Left ventricle myocardium inferior (tissue), 1 donor: ENCODE data around the gene ARHGAP31. TPM values are rescaled to one million over a fixed set of nuclear protein-coding genes. Genes with fewer than 3 reads are reported as not detected.
A peak's percentile ranks its signal among the peaks of the same experiment; 100 is the strongest.
"Not testable (repeated sequence)": the region's sequence is repeated elsewhere in the genome, so short reads cannot be mapped to it uniquely, and the experiment has no call there.

Experiments used
- DNase-seq: peaks from one replicate; pipeline ENCODE4 v3.0.0-alpha.2; 2020
- H3K27ac ChIP-seq: fragments of 200-600 bp; replicated peaks from 2 replicates; pipeline ENCODE4 v1.8.0; 2021
- H3K27me3 ChIP-seq: fragments of 200-600 bp; 2 replicates; pipeline ENCODE4 v1.8.0; 2021; ENCODE audit warnings: low read depth
- H3K36me3 ChIP-seq: fragments of 200-600 bp; 2 replicates; pipeline ENCODE4 v1.8.0; 2021
- H3K4me1 ChIP-seq: fragments of 200-600 bp; 2 replicates; pipeline ENCODE4 v1.8.0; 2021
- H3K4me3 ChIP-seq: fragments of 200-600 bp; 2 replicates; pipeline ENCODE4 v1.8.0; 2021; ENCODE audit warnings: mild to moderate bottlenecking, moderate library complexity
- H3K9me3 ChIP-seq: fragments of 200-600 bp; replicated peaks from 2 replicates; pipeline ENCODE4 v1.8.0; 2021
- intact Hi-C: fragments of 100-400 bp; cut with micrococcal nuclease; formaldehyde crosslinking; loops from one replicate; pipeline ENCODE4 v1.11.0; 2022
- total RNA-seq: library from RNA; stranded (reverse); fragmentation: NEBNext Ultra II Directional; extraction: Animal tissue kit (Norgen Biotek cat#: 25700); gene quantifications from one replicate; pipeline ENCODE4 v1.2.1, GENCODE V29; 2021
- TF ChIP-seq, protein P1 (sequence below): fragments of 200-600 bp; IDR thresholded peaks from 2 replicates; pipeline ENCODE4 v1.8.0; 2021; ENCODE audit warnings: antibody characterized with exemption, mild to moderate bottlenecking, borderline replicate concordance
- donor health status: DM: no; HTN: yes; CAD: no; lungs with severe emphysema.

ARHGAP31 gene
- total RNA-seq, 1 donor from 2014 or later, result 38.0 TPM

DNA sequence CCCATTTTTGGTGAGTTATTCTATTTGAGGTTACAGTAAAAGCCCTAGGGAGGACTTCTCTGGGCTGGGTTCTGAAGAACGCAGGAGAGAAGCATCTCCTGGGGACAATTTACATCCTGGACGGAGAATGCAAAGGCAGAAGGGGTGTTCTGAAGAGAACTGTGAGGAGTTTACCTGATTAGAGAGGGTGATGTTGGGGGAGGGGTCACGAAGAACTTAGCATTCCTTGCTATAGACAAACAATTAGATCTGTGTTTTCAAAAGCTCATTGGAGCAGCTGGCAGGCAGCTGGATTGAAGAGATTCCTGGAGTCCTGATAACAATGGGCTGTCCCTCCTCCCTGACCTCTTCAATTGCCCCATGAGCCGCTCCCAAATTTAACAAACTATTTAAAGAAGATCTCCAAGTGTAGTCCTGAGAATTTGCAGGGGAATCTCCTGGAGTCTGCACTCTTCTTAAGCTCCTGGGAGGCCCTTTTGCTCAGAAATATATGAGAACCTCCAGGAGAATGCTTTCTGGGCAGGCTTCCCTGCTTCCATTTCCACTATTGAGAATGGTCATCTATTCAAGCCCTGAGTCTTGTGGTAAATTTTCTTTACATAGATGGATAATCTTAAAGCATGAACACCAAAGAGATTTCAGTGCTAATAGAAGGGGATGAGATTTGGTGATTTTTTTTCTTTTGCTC, 55.3 kb downstream of the ARHGAP31 start:
- TF ChIP-seq, protein P1, sequence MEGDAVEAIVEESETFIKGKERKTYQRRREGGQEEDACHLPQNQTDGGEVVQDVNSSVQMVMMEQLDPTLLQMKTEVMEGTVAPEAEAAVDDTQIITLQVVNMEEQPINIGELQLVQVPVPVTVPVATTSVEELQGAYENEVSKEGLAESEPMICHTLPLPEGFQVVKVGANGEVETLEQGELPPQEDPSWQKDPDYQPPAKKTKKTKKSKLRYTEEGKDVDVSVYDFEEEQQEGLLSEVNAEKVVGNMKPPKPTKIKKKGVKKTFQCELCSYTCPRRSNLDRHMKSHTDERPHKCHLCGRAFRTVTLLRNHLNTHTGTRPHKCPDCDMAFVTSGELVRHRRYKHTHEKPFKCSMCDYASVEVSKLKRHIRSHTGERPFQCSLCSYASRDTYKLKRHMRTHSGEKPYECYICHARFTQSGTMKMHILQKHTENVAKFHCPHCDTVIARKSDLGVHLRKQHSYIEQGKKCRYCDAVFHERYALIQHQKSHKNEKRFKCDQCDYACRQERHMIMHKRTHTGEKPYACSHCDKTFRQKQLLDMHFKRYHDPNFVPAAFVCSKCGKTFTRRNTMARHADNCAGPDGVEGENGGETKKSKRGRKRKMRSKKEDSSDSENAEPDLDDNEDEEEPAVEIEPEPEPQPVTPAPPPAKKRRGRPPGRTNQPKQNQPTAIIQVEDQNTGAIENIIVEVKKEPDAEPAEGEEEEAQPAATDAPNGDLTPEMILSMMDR, result no peak
- H3K27ac ChIP-seq, result peak overlapping the region; percentile 83
- H3K27me3 ChIP-seq, result no peaks in the 10 kb centered on the region
- no peaks in the 10 kb centered on the region for H3K36me3 ChIP-seq
- H3K4me1 ChIP-seq, result peaks cover 96% of the 10 kb centered on the region
- H3K9me3 ChIP-seq, result no peaks in the 10 kb centered on the region
- H3K4me3 ChIP-seq, result peak overlapping the region; percentile 20
- no peak for DNase-seq
- intact Hi-C loops, result loop anchor here (10.0 kb wide), 1 partner anchor 55 kb away; the partner anchor contains the start of gene ARHGAP31

DNA sequence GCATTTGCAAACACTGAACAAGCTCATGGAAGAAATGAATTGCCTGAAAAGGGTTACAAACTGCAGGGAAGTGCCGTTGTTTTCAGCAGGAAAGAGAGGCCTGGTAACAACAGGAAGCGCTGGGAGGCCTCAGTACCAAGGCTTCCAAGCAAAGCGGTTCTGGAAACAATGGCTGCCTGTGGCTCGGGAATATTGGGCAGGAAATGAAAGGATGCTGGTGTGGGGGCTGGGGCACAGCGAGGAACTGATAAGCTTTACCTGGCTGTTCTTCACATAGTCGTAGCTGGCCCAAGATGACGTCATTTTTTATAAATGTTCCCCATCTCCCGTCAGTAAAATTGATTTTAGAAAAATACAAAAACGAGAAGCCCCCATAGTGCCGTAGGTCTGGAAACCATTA, 55.9 kb downstream of the ARHGAP31 start:
- Histone ChIP-seq H3K27me3 (no peaks in the 10 kb centered on the region), H3K4me1 (peaks cover 90% of the 10 kb centered on the region), H3K36me3 (no peaks in the 10 kb centered on the region), H3K4me3 (peak overlapping the region; percentile 20), H3K9me3 (no peaks in the 10 kb centered on the region), H3K27ac (peak overlapping the region; percentile 83)
- intact Hi-C loops, result loop anchor here (10.0 kb wide), 1 partner anchor 55 kb away; the partner anchor contains the start of gene ARHGAP31
- TF ChIP-seq, protein P1, result no peak
- DNase-seq, result no peak

DNA sequence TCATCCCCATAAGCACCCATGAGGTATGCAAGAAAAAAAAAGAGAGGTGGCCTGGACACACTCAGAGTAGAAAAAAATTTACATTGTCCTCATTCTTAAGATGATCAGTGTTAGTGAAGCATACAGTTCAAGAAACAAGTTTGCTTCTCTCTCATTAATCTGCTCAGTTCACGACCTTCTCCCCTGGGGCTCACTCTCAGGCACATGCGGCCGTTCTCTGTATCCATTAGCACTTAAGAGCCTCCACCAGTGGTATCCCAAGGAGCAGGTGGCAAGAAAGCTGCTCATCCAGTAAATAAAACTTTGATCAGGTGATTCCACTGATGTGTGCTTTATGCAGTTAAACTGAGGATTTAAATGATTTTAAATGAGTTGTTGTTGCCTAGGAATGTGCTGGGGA, 57.4 kb downstream of the ARHGAP31 start:
- TF ChIP-seq, protein P1, result no peak
- Histone ChIP-seq H3K4me3 (no peak overlapping the region), H3K36me3 (no peaks in the 10 kb centered on the region), H3K27ac (peak overlapping the region; percentile 83), H3K9me3 (no peaks in the 10 kb centered on the region), H3K4me1 (peaks cover 80% of the 10 kb centered on the region), H3K27me3 (no peaks in the 10 kb centered on the region)
- intact Hi-C loops, result loop anchor here (10.0 kb wide), 1 partner anchor 57 kb away; the partner anchor contains the start of gene ARHGAP31
- no peak for DNase-seq

DNA sequence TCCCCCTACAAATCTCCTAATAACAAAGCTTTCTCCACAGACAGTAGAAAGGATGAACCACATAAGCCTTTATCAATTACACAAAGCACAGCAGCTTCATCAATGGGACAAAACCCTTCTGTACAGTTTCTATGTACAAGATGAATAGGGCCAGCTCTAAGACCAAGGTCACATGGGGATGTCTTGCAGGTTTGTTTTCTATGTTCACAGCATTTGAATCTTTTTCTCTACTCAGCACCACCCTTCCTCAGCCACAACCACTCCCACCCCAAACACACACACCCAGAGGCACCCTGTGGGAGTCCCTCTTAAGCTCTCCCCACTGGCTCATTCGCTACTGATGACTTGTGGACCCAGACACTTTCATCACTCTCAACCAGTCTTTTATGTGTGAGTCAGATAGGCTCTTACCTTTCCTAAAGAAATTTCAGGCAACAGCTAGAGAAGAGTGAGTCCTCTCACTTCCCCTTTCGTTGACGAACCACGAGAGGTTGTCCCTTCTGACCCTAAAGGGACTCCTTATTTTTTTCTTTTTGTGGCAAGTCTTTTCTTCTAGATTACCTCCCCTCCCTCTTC, 57.9 kb downstream of the ARHGAP31 start:
- no peak overlapping the region for H3K4me3 ChIP-seq
- intact Hi-C loops, result loop anchor here (10.0 kb wide), 1 partner anchor 57 kb away; the partner anchor contains the start of gene ARHGAP31
- TF ChIP-seq, protein P1, result no peak
- H3K9me3 ChIP-seq, result no peaks in the 10 kb centered on the region
- DNase-seq, result no peak
- peaks cover 80% of the 10 kb centered on the region for H3K4me1 ChIP-seq
- H3K27ac ChIP-seq, result peak overlapping the region; percentile 83
- no peaks in the 10 kb centered on the region for H3K27me3 ChIP-seq
- H3K36me3 ChIP-seq, result no peaks in the 10 kb centered on the region

- TF ChIP-seq, protein P1, result peak; percentile 52
- no peak for DNase-seq
- no peaks in the 10 kb centered on the region for H3K36me3 ChIP-seq
- peak overlapping the region; percentile 83 for H3K27ac ChIP-seq
- H3K4me1 ChIP-seq, result peaks cover 80% of the 10 kb centered on the region
- H3K4me3 ChIP-seq, result no peak overlapping the region
- H3K27me3 ChIP-seq, result no peaks in the 10 kb centered on the region
- intact Hi-C loops, result loop anchor here (10.0 kb wide), 1 partner anchor 58 kb away; the partner anchor contains the start of gene ARHGAP31
- no peaks in the 10 kb centered on the region for H3K9me3 ChIP-seq
Observed at GRCh38 chr3:119352863-119353527, 58.8 kb downstream of the ARHGAP31 start.

GRCh38 chr3:119355608-119356007, 61.4 kb downstream of the ARHGAP31 start:
- H3K36me3 ChIP-seq, H3K4me3 ChIP-seq, DNase-seq, H3K9me3 ChIP-seq, H3K27me3 ChIP-seq, H3K27ac ChIP-seq: not testable (repeated sequence)
- H3K4me1 ChIP-seq, result peaks cover 78% of the 10 kb centered on the region
- intact Hi-C loops, result loop anchor here (10.0 kb wide), 1 partner anchor 61 kb away; the partner anchor contains the start of gene ARHGAP31
